SK-N-SH (cell line): Measurements from ENCODE around the gene MOGAT3. TPM values are rescaled to one million over a fixed set of nuclear protein-coding genes. Genes with fewer than 3 reads are reported as not detected.

Experiments used
- CTCF ChIA-PET: fragments of 300-600, 350-600 bp; formaldehyde crosslinking; extraction: SDS; loops from one replicate; lab custom pipeline; 2021; lab: Yijun Ruan, JAX
- POLR2A ChIA-PET: fragments of 350-600 bp; sonication (Branson Sonifier 250); formaldehyde crosslinking; extraction: SDS; loops from one replicate; lab custom pipeline; 2020; ENCODE audit warnings: antibody characterized with exemption, inconsistent platforms; lab: Yijun Ruan, JAX
- DNase-seq: peaks from one replicate; pipeline ENCODE4 v3.0.0; 2012
- H2AFZ ChIP-seq: fragments of 200-600 bp; sonication (generic); 2 replicates; pipeline ENCODE4 v1.8.1; 2016; ENCODE audit warnings: antibody characterized with exemption, mild to moderate bottlenecking, low read depth
- H3F3A ChIP-seq: fragments of 200-600 bp; sonication (generic); replicated peaks from 2 replicates; pipeline ENCODE3; 2016; ENCODE audit warnings: antibody characterized with exemption, mild to moderate bottlenecking; ENCODE audit not compliant: insufficient read depth
- H3K27ac ChIP-seq, 2 experiments: fragments of 200-500 bp in 1 of 2; fragments of 200-600 bp in 1 of 2; sonication (Bioruptor generic) in 1 of 2; sonication (generic), shearing (Covaris generic) in 1 of 2; 2 replicates each; pipeline versions ENCODE4 v1.5.1 to v1.6.1; 2014 to 2016; ENCODE audit warnings: low read depth in 2 of 2, inconsistent platforms in 1 of 2, low read length in 1 of 2, mild to moderate bottlenecking in 1 of 2, mixed read lengths in 1 of 2
- H3K27me3 ChIP-seq: fragments of 200-600 bp; sonication (generic), shearing (Covaris generic); 2 replicates; pipeline ENCODE4 v1.6.1; 2016; ENCODE audit warnings: mixed run types; ENCODE audit not compliant: insufficient read depth
- H3K36me3 ChIP-seq, 2 experiments: fragments of 200-500 bp in 1 of 2; fragments of 200-600 bp in 1 of 2; sonication (Bioruptor generic) in 1 of 2; sonication (generic) in 1 of 2; replicated peaks in 1 of 2; 2 replicates each; pipeline versions ENCODE3 to v1.5.1; 2014 to 2016; ENCODE audit warnings: low read length in 1 of 2, mild to moderate bottlenecking in 1 of 2; ENCODE audit not compliant: insufficient read depth in 2 of 2, control insufficient read depth in 1 of 2
- H3K4me1 ChIP-seq, 2 experiments: fragments of 200-500 bp in 1 of 2; fragments of 200-600 bp in 1 of 2; sonication (Bioruptor generic) in 1 of 2; sonication (generic), shearing (Covaris generic) in 1 of 2; 2 replicates each; pipeline versions ENCODE4 v1.5.1 to v1.6.1; 2014 to 2016; ENCODE audit warnings: low read depth in 1 of 2, low read length in 1 of 2, mixed run types in 1 of 2; ENCODE audit not compliant: insufficient read depth in 2 of 2, control insufficient read depth in 1 of 2
- H3K4me2 ChIP-seq: fragments of 200-600 bp; sonication (generic), shearing (Covaris generic); 2 replicates; pipeline ENCODE4 v1.6.1; 2017; ENCODE audit warnings: mixed run types
- H3K4me3 ChIP-seq, 2 experiments: fragments of 200-500 bp in 1 of 2; fragments of 200-600 bp in 1 of 2; sonication (Bioruptor generic) in 1 of 2; sonication (generic), shearing (Covaris generic) in 1 of 2; 2 replicates each; pipeline versions ENCODE4 v1.5.1 to v1.8.1; 2014 to 2016; ENCODE audit warnings: low read depth in 2 of 2, inconsistent platforms in 1 of 2, low read length in 1 of 2, mild to moderate bottlenecking in 1 of 2, mixed read lengths in 1 of 2, moderate library complexity in 1 of 2
- H3K79me2 ChIP-seq: fragments of 200-600 bp; sonication (generic); 2 replicates; pipeline ENCODE4 v1.8.1; 2017; ENCODE audit warnings: mild to moderate bottlenecking; ENCODE audit not compliant: insufficient read depth
- H3K9ac ChIP-seq: fragments of 200-600 bp; sonication (generic); 2 replicates; pipeline ENCODE4 v1.6.1; 2017; ENCODE audit warnings: mixed run types
- H3K9me2 ChIP-seq: fragments of 200-600 bp; sonication (generic); 2 replicates; pipeline ENCODE4 v1.6.1; 2017; ENCODE audit warnings: mixed run types
- H3K9me3 ChIP-seq: fragments of 200-600 bp; sonication (generic); 2 replicates; pipeline ENCODE4 v1.6.1; 2017; ENCODE audit warnings: mixed run types, mild to moderate bottlenecking, moderate library complexity
- H4K20me1 ChIP-seq: fragments of 200-600 bp; sonication (generic); 2 replicates; pipeline ENCODE4 v1.6.1; 2017; ENCODE audit warnings: mild to moderate bottlenecking, mixed run types; ENCODE audit not compliant: insufficient read depth
- CHD2 ChIP-seq: fragments of 150-350 bp; IDR thresholded peaks from 2 replicates; pipeline ENCODE4 v1.6.1; 2018; ENCODE audit warnings: low read length; ENCODE audit not compliant: partially characterized antibody
- EP300 ChIP-seq, 2 experiments: IDR thresholded peaks; 2 replicates each; pipeline versions ENCODE4 v1.4.0 to v1.6.1; 2012; ENCODE audit warnings: borderline replicate concordance in 1 of 2, low read depth in 1 of 2, low read length in 1 of 2
- EZH2phosphoT487 ChIP-seq: fragments of 200-600 bp; sonication (generic); IDR thresholded peaks from 2 replicates; pipeline ENCODE4 v1.6.1; 2017; ENCODE audit warnings: low read depth, mixed run types, mild to moderate bottlenecking, antibody characterized with exemption, moderate library complexity, borderline replicate concordance
- GABPA ChIP-seq: IDR thresholded peaks from 2 replicates; pipeline ENCODE4 v1.4.0; 2012; ENCODE audit warnings: low read depth, mild to moderate bottlenecking
- GATA2 ChIP-seq: sonication (generic); formaldehyde crosslinking; IDR thresholded peaks from 2 replicates; pipeline ENCODE4 v1.5.0; 2020; ENCODE audit warnings: mild to moderate bottlenecking, missing genetic modification reagents
- NFIC ChIP-seq: IDR thresholded peaks from 2 replicates; pipeline ENCODE4 v1.4.0; 2012; ENCODE audit warnings: borderline replicate concordance
- RXRA ChIP-seq: IDR thresholded peaks from 2 replicates; pipeline ENCODE4 v1.4.0; 2012; ENCODE audit warnings: low read depth, mild to moderate bottlenecking, borderline replicate concordance
- SMC3 ChIP-seq: IDR thresholded peaks from 2 replicates; pipeline ENCODE4 v1.6.1; 2012; ENCODE audit warnings: low read depth, low read length, improper control_type of control experiment
- TEAD4 ChIP-seq: IDR thresholded peaks from 2 replicates; pipeline ENCODE4 v1.4.0; 2012; ENCODE audit warnings: mild to moderate bottlenecking, borderline replicate concordance; ENCODE audit not compliant: insufficient read depth
- WGBS: methylation state at CpG from one replicate; pipeline ENCODE4 v1.1.6; 2017; ENCODE audit warnings: low lambda C conversion rate; 5-methylcytosine and 5-hydroxymethylcytosine counted together
- polyA plus RNA-seq, 3 experiments: library from polyadenylated mRNA; depleted of rRNA; stranded (reverse); fragments of >200 nt; gene quantifications; 2 replicates each; pipeline ENCODE4 v1.2.3, GENCODE V29; 2012
- small RNA-seq, 7 experiments: library from RNA; depleted of rRNA; stranded (forward); fragments of <200 nt; gene quantifications; one replicate each; pipeline ENCODE3, GENCODE V24; 2012

MOGAT3 gene
- polyA plus RNA-seq, 1 of the 3 experiments (the other 2 are of a cell fraction): not detected

DNA sequence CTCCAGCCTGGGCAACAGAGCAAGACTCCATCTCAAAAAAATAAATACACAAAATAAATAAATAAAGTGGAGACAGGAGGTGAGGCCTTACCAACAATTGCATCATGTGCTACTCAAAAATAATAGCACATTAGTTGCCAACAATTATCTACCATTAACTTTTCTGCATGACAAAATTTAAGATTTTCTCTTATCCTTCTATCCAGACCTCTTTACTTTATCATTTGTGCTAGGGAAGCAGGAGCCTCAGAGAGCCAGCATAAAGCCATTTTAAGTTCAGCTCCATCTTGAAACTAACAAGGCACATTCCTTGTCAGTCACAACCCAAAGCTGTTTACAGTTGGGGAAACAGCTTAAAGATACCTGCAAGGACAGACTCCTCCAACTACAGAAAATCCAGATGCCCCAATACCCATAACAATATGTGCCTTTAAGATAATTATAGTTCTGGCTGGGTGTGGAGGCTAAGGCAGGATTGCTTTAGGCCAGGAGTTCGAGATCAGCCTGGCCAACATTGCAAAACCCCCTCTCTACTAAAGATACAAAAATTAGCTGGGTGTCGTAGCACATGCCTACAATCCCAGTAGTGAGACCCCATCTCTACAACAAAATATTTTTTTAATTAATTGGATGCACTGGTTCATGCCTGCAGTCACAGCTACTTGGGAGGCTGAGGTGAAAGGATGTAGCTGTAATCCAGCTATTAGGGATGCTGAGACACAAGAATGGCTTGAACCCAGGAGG, 48.8 kb downstream of the MOGAT3 start:
- no peak overlapping the region for H2AFZ ChIP-seq
- peaks cover 6% of the 10 kb centered on the region in 2 experiments for H3K36me3 ChIP-seq
- H3F3A ChIP-seq: peaks cover 5% of the 10 kb centered on the region
- H3K27me3 ChIP-seq: no peaks in the 10 kb centered on the region
- no peaks in the 10 kb centered on the region for H3K9me2 ChIP-seq
- POLR2A ChIA-PET: interaction anchor here (2.7 kb wide), 1 partner anchor 13 kb away, joined by 17 read pairs; the partner anchor contains the start of gene VGF
- H3K9me3 ChIP-seq: no peaks in the 10 kb centered on the region
- H3K4me1 ChIP-seq: peaks cover 7 to 15% of the 10 kb centered on the region in 2 experiments; a peak in 1 of 4 replicates
- TF ChIP-seq SMC3 (no peak), RXRA (no peak), NFIC (no peak), GATA2 (no peak), TEAD4 (no peak), EZH2phosphoT487 (no peak), CHD2 (no peak), GABPA (no peak), EP300 (IDR thresholded peaks at IDR 0.05; ENCODE audit: borderline replicate concordance in 1 of 2, low read depth in 1 of 2, low read length in 1 of 2) (no peak)
- H3K4me3 ChIP-seq: no peak overlapping the region
- no peak for DNase-seq
- 72% methylated on average over 2 of the region's 2 CpGs for WGBS
- no peak overlapping the region for H3K4me2 ChIP-seq
- H3K27ac ChIP-seq: no peak overlapping the region
- no peak overlapping the region for H3K9ac ChIP-seq
- no peaks in the 10 kb centered on the region for H4K20me1 ChIP-seq
- peaks cover 27% of the 10 kb centered on the region for H3K79me2 ChIP-seq
- CTCF ChIA-PET: interaction anchor here (0.9 to 7.9 kb wide), 6 partner anchors 8 to 130 kb away, joined by 3 to 116 read pairs (median 4); partner anchors contain the start of gene VGF

Small RNA genes within 50 kb of the gene (small RNA-seq; reads per million reads assigned to genes)
- gene MIR4653: 0 to 0.39 (median 0) reads per million in 7 experiments

Other genes with a start within 250 kb of the MOGAT3 start
- gene MUC12, start 231.5 kb downstream of the MOGAT3 start, polyA plus RNA-seq (2012; rRNA removed): 0.18 TPM in 1 of 2 replicates, not detected in the other
- not detected in 2 replicates for gene MUC17, start 181.0 kb downstream of the MOGAT3 start, polyA plus RNA-seq (2012; rRNA removed)
- 2.5 and 2.9 TPM in 2 replicates for gene TRIM56, start 115.6 kb downstream of the MOGAT3 start, polyA plus RNA-seq (2012; rRNA removed)
- 4,174 and 5,753 TPM in 2 replicates for gene SERPINE1, start 73.9 kb downstream of the MOGAT3 start, polyA plus RNA-seq (2012; rRNA removed)
- 616 and 704 TPM in 2 replicates for gene AP1S1, start 46.6 kb downstream of the MOGAT3 start, polyA plus RNA-seq (2012; rRNA removed)
- 17.4 and 54.3 TPM in 2 replicates for gene VGF, start 35.5 kb downstream of the MOGAT3 start, polyA plus RNA-seq (2012; rRNA removed)
- 0.64 and 0.68 TPM in 2 replicates for gene NAT16, start 20.7 kb downstream of the MOGAT3 start, polyA plus RNA-seq (2012; rRNA removed)
- 134 and 276 TPM in 2 replicates for gene PLOD3, start 16.5 kb upstream of the MOGAT3 start, polyA plus RNA-seq (2012; rRNA removed)
- 71.6 and 101 TPM in 2 replicates for gene ZNHIT1, start 17.1 kb upstream of the MOGAT3 start, polyA plus RNA-seq (2012; rRNA removed)
- 24.0 and 29.0 TPM in 2 replicates for gene CLDN15, start 36.8 kb upstream of the MOGAT3 start, polyA plus RNA-seq (2012; rRNA removed)
- 1,071 and 1,313 TPM in 2 replicates for gene FIS1, start 44.0 kb upstream of the MOGAT3 start, polyA plus RNA-seq (2012; rRNA removed)
- 62.4 and 66.7 TPM in 2 replicates for gene IFT22, start 120.8 kb upstream of the MOGAT3 start, polyA plus RNA-seq (2012; rRNA removed)
- 0.05 and 0.06 TPM in 2 replicates for gene COL26A1, start 161.8 kb upstream of the MOGAT3 start, polyA plus RNA-seq (2012; rRNA removed)